Mesothelial cell of epicardium (in vitro differentiated cells): Measurements from ENCODE around the gene MBD2. TPM values are rescaled to one million over a fixed set of nuclear protein-coding genes. Genes with fewer than 3 reads are reported as not detected.
A peak's percentile ranks its signal among the peaks of the same experiment; 100 is the strongest.

ENCODE experiments used
- DNase-seq, 2 experiments: peaks; one replicate each; pipeline ENCODE4 v3.0.0; 2021; ENCODE audit warnings: low spot score in 2 of 2; ENCODE audit not compliant: unreplicated experiment in 2 of 2
- H3K27ac Mint-ChIP-seq: 2 replicates; pipeline ENCODE4 v1.8.0; 2021; ENCODE audit warnings: mixed read lengths
- H3K27me3 Mint-ChIP-seq: 2 replicates; pipeline ENCODE4 v1.8.0; 2021; ENCODE audit warnings: low read depth, mixed read lengths
- H3K36me3 Mint-ChIP-seq: 2 replicates; pipeline ENCODE4 v1.8.0; 2021; ENCODE audit warnings: mixed read lengths
- H3K4me1 Mint-ChIP-seq: 2 replicates; pipeline ENCODE4 v1.8.0; 2021; ENCODE audit warnings: mixed read lengths
- H3K4me3 Mint-ChIP-seq: 2 replicates; pipeline ENCODE4 v1.8.0; 2021; ENCODE audit warnings: mild to moderate bottlenecking, moderate library complexity, mixed read lengths
- H3K9me3 Mint-ChIP-seq: 2 replicates; pipeline ENCODE4 v1.8.0; 2021; ENCODE audit warnings: mixed read lengths
- CTCF ChIP-seq: fragments of 200-600 bp; sonication (generic); IDR thresholded peaks from one replicate; pipeline ENCODE4 v1.5.0; 2021; ENCODE audit warnings: antibody characterized with exemption; ENCODE audit not compliant: unreplicated experiment
- total RNA-seq: library from RNA; stranded (reverse); gene quantifications from 3 replicates; pipeline ENCODE4 v1.2.1, GENCODE V29; 2021

Gene MBD2
- total RNA-seq, 1 donor from 2014 or later = 66.0 TPM

GRCh38 chr18:54162431-54162830, 62.0 kb downstream of the MBD2 start:
- Mint-ChIP-seq H3K9me3 (no peaks in the 10 kb centered on the region), H3K4me1 (peaks cover 31% of the 10 kb centered on the region), H3K36me3 (peaks cover 50% of the 10 kb centered on the region), H3K4me3 (no peak overlapping the region), H3K27me3 (no peaks in the 10 kb centered on the region), H3K27ac (no peak overlapping the region)
- DNase-seq = no peak
- no peak for TF ChIP-seq CTCF

GRCh38 chr18:54161267-54161666, 63.2 kb downstream of the MBD2 start:
- Mint-ChIP-seq H3K27me3 (no peaks in the 10 kb centered on the region), H3K36me3 (peaks cover 54% of the 10 kb centered on the region), H3K27ac (no peak overlapping the region), H3K9me3 (no peaks in the 10 kb centered on the region), H3K4me3 (no peak overlapping the region), H3K4me1 (peaks cover 32% of the 10 kb centered on the region)
- no peak for TF ChIP-seq CTCF
- DNase-seq = no peak

GRCh38 chr18:54159906-54160305, 64.6 kb downstream of the MBD2 start:
- no peak for DNase-seq
- H3K27ac Mint-ChIP-seq = peak overlapping the region; percentile 69
- H3K9me3 Mint-ChIP-seq = no peaks in the 10 kb centered on the region
- TF ChIP-seq CTCF = no peak
- peaks cover 56% of the 10 kb centered on the region for H3K36me3 Mint-ChIP-seq
- H3K4me1 Mint-ChIP-seq = peaks cover 27% of the 10 kb centered on the region
- no peak overlapping the region for H3K4me3 Mint-ChIP-seq
- no peaks in the 10 kb centered on the region for H3K27me3 Mint-ChIP-seq

- Mint-ChIP-seq H3K4me3 (no peak overlapping the region), H3K27me3 (no peaks in the 10 kb centered on the region), H3K4me1 (peaks cover 27% of the 10 kb centered on the region), H3K36me3 (peaks cover 52% of the 10 kb centered on the region), H3K27ac (peak overlapping the region; percentile 19), H3K9me3 (no peaks in the 10 kb centered on the region)
- DNase-seq = no peak
- TF ChIP-seq CTCF = no peak
Observed at GRCh38 chr18:54157646-54158385, 66.7 kb downstream of the MBD2 start.

- no peaks in the 10 kb centered on the region for H3K27me3 Mint-ChIP-seq
- no peak overlapping the region for H3K4me3 Mint-ChIP-seq
- no peak for TF ChIP-seq CTCF
- H3K27ac Mint-ChIP-seq = no peak overlapping the region
- H3K9me3 Mint-ChIP-seq = no peaks in the 10 kb centered on the region
- DNase-seq = no peak
- peaks cover 49% of the 10 kb centered on the region for H3K36me3 Mint-ChIP-seq
- H3K4me1 Mint-ChIP-seq = peaks cover 29% of the 10 kb centered on the region
Observed at GRCh38 chr18:54155412-54155811, 69.1 kb downstream of the MBD2 start.
